PC-3 (cell line): Measurements from ENCODE around the gene COQ8A.

ENCODE experiments used
- EZH2 ChIP-seq: fragments of 300-600 bp; sonication (generic); IDR thresholded peaks from one replicate; pipeline ENCODE4 v1.6.1; 2017; ENCODE audit warnings: antibody characterized with exemption, mild to moderate bottlenecking, low read length; ENCODE audit not compliant: unreplicated experiment
- EZH2phosphoT487 ChIP-seq: fragments of 300-600 bp; sonication (generic); IDR thresholded peaks from 2 replicates; pipeline ENCODE4 v1.6.1; 2018; ENCODE audit warnings: mild to moderate bottlenecking, antibody characterized with exemption, low read length, borderline replicate concordance
- TF ChIP-seq, protein P1 (sequence below): fragments of 300-600 bp; sonication (generic); conservative IDR thresholded peaks from 2 replicates; pipeline ENCODE4 v1.5.1; 2017; ENCODE audit warnings: antibody characterized with exemption, low read depth, mild to moderate bottlenecking, low read length

DNA sequence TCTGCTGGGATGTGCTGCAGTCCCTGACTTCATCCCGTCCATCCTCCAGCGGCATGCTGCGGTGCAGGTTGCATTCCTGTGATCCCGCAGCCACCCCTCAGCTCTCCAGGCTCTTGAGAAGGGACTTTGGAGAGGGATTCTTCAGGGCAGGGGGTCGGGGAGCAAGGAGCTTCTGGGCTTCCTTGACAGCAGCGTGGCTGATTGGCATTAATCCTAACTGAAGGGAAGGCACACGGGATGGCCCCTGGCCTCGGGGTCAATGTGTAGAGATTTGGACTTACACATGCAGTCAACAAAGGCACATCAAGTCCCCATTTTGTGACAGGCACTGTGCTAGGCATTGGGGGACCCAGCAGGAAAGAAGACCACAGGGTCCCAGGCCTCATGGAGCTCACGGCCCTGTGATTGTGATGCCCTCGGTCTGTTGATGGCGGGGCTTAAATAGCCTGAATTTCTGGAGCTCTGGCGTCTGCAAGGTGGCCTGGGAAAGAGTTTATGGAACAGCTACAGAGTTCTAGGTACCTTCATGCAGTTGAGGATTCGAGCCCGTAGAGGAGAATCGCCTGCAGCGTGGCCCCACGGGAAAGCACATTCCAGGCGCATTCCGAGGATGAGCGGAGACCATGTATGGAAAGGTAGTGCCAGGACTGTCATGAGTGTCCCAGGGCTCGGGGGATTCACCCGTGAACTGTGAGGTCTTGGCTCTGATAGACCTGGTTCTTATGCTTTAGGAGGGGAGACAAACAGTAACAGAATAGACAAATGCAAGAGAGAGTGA, 49.6 kb upstream of the COQ8A start:
- TF ChIP-seq, protein P1, sequence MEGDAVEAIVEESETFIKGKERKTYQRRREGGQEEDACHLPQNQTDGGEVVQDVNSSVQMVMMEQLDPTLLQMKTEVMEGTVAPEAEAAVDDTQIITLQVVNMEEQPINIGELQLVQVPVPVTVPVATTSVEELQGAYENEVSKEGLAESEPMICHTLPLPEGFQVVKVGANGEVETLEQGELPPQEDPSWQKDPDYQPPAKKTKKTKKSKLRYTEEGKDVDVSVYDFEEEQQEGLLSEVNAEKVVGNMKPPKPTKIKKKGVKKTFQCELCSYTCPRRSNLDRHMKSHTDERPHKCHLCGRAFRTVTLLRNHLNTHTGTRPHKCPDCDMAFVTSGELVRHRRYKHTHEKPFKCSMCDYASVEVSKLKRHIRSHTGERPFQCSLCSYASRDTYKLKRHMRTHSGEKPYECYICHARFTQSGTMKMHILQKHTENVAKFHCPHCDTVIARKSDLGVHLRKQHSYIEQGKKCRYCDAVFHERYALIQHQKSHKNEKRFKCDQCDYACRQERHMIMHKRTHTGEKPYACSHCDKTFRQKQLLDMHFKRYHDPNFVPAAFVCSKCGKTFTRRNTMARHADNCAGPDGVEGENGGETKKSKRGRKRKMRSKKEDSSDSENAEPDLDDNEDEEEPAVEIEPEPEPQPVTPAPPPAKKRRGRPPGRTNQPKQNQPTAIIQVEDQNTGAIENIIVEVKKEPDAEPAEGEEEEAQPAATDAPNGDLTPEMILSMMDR: no peak
- TF ChIP-seq EZH2 (no peak), EZH2phosphoT487 (no peak)
